Activated CD8-positive, alpha-beta memory T cell treated with anti-CD3 and anti-CD28 coated beads, Interleukin-2, amount 50 U/mL, for 24 hours (primary cell): ENCODE data around the gene XIAP.
"Not testable (repeated sequence)": the region's sequence is repeated elsewhere in the genome, so short reads cannot be mapped to it uniquely, and the experiment has no call there.

Experiments
- DNase-seq: peaks from one replicate; pipeline ENCODE4 v3.0.0-alpha.2; 2020; ENCODE audit errors: extremely low read depth

The XIAP gene

GRCh38 chrX:123859846-123860838 lies at the start of gene XIAP:
Gene XIAP (plus strand): TSS chrX:123860053. CDS start chrX:123885663, 25,610 bp downstream.
- DNase-seq, result peak; percentile 20

- DNase-seq, result no peak
Measured at GRCh38 chrX:123814343-123814742, 45.5 kb upstream of the XIAP start.

- not testable (repeated sequence) for DNase-seq
Measured at GRCh38 chrX:123814934-123815394, 44.9 kb upstream of the XIAP start.

- no peak for DNase-seq
Measured at GRCh38 chrX:123817288-123817894, 42.5 kb upstream of the XIAP start.

GRCh38 chrX:123818243-123818642 lies 41.6 kb upstream of the XIAP start:
- no peak for DNase-seq

DNA sequence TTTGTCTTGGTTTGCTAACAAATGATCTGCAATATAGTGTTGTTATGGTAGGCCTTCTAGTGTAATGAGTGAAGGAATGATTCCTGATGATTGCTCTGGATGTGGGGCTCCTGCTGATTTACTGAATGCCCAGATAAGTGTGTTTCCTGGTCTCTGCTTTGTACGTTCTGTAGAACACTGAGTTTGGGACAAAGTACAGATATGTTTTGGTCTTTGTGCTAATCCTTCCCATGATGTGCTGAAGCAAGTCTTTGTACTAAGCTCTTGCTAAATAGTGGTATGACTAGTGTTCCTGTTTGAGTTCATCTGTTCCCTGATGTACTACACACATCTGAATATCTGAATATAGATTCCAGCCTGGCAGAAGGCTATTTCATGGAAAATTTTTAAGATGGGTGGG lies 36.9 kb upstream of the XIAP start:
- DNase-seq, result no peak

GRCh38 chrX:123830309-123830708 lies 29.5 kb upstream of the XIAP start:
- no peak for DNase-seq

GRCh38 chrX:123833387-123833786 lies 26.5 kb upstream of the XIAP start:
- DNase-seq, result peak; percentile 19

DNA sequence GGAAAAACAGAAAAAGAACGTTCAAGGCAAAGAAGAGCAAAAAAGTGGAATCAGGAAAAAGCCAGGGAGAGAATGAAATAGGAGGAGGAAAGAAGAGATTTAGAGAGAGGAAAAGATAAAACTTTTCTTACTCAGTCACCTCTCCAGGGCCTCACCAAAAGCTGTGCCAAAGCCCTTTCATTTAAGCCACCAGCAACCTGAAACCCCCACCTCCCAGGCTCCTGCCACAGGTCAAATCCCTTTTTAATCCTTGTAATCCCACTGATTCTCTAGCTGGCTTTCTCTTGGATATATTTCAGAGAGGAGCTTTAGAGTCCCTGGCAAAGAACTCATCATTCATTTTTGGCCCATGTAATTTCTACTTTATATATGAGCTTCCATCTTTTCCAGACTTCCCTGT lies 25.7 kb upstream of the XIAP start:
- no peak for DNase-seq

GRCh38 chrX:123835661-123836371 lies 24.0 kb upstream of the XIAP start:
- DNase-seq, result no peak

DNA sequence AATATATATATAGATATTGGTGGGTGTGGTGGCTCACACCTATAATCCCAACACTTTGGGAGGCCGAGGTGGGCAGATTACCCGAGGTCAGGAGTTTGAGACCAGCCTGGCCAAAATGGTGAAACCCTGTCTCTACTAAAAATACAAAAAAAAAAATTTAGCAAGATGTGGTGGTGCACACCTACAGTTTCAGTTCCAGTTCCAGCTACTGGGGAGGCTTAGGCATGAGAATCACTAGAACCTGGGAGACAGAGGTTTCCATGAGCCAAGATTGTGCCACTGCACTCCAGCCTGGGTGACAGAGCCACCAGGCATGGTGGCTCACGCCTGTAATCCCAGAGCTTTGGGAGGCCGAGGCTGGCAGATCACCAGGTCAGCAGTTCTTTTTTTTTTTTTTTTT lies 14.7 kb upstream of the XIAP start:
- not testable (repeated sequence) for DNase-seq

DNA sequence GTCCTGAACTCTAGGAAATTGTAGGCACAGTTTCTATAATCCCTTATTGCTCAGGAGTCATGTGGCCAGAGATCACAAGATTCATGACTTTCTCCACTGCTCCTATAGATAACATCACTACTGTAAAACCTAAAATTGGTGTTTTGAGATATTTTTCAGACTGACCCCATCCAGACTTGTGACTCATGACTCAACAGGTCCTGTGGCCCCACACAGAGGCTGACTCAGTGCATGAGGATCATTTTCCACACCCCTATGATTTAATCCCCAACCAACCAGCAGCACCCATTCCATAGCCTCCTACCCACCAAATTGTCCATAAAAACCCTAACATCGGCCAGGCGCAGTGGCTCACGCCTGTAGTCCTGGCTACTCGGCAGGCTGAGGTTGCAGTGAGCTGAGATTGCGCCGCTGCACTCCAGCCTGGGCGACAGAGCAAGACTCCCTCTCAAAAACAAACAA lies 13.2 kb upstream of the XIAP start:
- no peak for DNase-seq

DNA sequence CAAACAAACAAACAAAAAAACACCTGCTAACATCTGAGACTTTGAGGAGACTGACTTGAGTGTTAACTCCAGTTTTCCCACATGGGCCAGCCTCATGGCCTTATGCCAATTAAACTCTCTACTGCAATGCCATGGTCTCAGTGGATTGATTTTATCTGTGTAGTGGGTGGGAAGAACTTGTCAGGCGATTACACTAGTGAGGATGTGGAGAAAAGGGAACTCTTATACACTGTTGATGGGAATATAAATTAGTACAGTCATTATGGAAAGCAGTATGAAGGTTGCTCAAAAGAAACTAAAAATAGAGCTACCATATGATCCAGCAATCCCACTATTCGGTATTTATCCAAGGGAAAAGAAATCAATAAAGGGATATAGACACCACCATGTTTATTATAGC lies 12.8 kb upstream of the XIAP start:
- no peak for DNase-seq

DNA sequence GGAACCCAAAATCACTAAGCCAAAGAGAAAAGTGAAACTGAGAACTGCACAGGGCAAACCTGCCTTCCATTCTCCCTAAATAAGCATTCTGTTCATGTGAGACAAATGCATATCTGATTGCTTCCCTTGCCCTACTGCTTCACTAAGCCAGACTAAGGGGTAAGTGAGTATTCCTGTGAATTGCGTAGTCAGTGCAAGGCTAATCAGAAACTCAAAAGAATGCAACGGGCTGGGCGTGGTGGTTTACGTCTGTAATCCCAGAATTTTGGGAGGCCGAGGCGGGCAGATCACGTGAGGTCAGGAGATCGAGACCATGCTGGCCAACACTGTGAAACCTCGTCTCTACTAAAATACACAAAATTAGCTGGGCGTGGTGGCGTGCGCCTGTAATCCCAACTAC lies 10.8 kb upstream of the XIAP start:
- no peak for DNase-seq

DNA sequence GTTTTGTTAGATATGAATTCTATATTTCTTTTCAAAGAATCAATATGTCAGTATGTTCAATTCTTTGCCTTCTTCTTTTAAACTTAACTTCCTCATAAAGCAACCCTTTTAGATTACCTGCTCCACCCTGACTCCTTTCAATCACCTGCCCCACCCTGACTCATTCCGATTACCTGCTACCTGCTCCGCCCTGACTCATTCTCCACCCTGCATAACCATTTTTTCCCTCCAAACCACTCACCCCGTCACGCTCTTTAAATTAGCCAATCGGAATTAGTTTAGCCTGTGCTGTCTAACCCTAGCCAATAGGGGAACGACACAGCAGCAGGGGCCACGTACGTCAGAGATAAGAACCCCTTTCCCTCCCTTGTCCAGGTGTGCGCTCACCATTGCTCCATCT lies 9.9 kb upstream of the XIAP start:
- not testable (repeated sequence) for DNase-seq

DNA sequence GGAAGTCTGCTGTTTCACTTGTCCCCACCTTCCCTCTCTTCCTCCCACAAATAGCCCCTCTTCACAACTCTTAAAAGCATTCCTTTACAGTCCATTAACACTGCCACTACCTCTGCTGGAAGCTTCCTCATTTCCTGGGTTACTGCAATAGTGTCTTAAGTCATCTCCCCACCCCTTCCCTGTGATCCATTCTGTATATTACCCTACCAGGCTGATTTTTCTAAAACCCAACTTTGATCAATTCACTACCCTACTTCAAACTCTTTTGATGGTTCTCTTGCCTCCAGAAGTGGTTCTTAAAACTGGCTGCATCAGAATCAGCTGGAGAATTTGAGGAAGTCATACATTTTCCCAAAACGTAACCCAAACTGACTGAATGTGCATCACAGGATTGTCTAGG lies 8.8 kb upstream of the XIAP start:
- no peak for DNase-seq

DNA sequence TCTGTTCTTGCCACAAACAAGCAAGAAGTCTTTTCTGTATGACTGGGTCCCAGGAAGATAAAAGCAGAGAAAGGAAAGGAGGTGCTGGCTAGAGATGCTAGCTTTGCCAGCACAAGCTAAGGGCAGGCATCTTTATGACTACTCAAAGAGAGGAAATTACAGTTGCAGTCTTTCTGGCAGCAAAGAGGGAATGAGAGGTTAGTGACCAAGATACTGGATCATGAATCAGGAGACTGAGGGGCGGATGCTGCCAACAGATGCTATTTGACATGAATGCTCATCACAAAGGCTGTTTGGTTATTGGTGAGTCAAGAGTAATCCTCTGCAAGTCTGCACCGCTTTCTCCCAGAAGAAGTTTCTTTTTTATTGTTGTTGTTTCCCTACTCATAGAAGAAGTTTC lies 5.5 kb upstream of the XIAP start:
- no peak for DNase-seq

- no peak for DNase-seq
Measured at GRCh38 chrX:123859409-123859845, 426 bp upstream of the XIAP start.

DNA sequence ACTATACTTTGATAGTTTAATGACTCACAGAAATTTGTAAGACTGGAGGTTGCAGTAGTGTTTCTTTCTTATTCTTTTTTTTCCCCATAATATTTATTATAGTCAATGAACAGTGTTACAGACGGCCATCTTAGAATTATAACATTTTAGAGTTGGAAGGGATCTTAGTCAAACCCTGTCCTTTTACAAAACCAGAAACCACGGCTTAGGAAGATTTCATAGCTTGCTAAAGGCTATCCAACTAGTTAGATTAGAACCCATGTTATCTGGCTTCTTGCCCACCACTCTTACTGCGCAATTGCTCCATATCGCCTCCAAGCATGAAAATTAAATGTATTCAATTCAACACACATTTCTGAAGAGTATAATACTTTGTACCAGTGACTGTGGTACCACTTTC lies 1.1 kb downstream of the XIAP start:
- no peak for DNase-seq

DNA sequence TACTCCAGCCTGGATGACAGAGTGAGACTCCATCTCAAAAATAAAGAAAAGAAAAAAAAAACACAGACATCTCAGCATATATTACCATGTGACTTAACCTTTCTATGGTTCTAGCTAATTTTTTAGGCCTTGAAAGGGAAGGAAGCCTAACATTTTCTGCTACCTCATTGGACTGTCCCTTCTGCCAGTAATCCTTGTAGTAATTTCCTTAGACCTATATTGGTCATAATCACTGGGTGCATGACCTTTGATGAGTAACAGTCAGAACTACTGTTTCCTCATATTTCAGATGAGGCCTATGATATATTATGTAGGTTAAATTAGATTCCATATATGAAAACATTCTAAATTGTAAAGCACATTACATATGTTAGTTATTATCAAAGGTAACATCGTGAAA lies 9.6 kb downstream of the XIAP start:
- DNase-seq, result no peak

DNA sequence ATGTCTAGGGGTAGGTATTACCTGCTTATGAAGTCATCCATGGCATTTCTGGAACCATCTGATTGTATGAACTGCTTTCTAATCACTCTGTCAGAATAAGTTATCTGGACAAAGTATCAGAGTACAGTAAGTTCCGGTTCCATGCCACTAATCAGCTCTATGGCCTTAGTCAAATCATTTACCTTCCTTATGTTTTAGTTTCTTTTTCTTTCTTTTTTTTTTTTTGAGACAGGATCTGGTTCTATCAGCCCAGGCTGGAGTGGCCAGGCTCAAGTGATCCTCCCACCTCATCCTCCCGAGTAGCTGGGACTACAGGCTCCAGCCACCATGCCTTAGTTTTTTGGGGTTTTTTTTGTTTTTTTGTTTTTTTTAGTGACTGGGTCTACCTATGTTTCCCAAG lies 11.5 kb downstream of the XIAP start:
- no peak for DNase-seq

GRCh38 chrX:123873956-123874355 lies 14.1 kb downstream of the XIAP start:
- no peak for DNase-seq
